Endodermal cell (in vitro differentiated cells): Measurements from ENCODE around the gene AP1B1. TPM values are rescaled to one million over a fixed set of nuclear protein-coding genes. Genes with fewer than 3 reads are reported as not detected.

Source experiments
- DNase-seq: peaks from one replicate; pipeline ENCODE4 v3.0.0-alpha.2; 2017
- H3K27ac ChIP-seq: 2 replicates; pipeline ENCODE4 v1.5.1; 2013; ENCODE audit warnings: mild to moderate bottlenecking, low read depth, low read length, moderate library complexity
- H3K27me3 ChIP-seq: 2 replicates; pipeline ENCODE4 v1.6.1; 2013; ENCODE audit warnings: mild to moderate bottlenecking, low read length, moderate library complexity; ENCODE audit not compliant: insufficient read depth, control insufficient read depth, poor library complexity, severe bottlenecking
- H3K36me3 ChIP-seq: 2 replicates; pipeline ENCODE4 v1.7.0; 2013; ENCODE audit warnings: mild to moderate bottlenecking, low read length, moderate library complexity; ENCODE audit not compliant: control insufficient read depth, insufficient read depth
- H3K4me1 ChIP-seq: one replicate; pipeline ENCODE4 v1.7.0; 2013; ENCODE audit warnings: low read length; ENCODE audit not compliant: control insufficient read depth, insufficient read depth
- H3K4me3 ChIP-seq: 2 replicates; pipeline ENCODE4 v1.5.1; 2013; ENCODE audit warnings: mild to moderate bottlenecking, low read length, moderate library complexity
- H3K9ac ChIP-seq: 2 replicates; pipeline ENCODE4 v1.6.1; 2013; ENCODE audit warnings: mild to moderate bottlenecking, low read length, moderate library complexity; ENCODE audit not compliant: poor library complexity, severe bottlenecking; ENCODE audit errors: extremely low read depth
- H3K9me3 ChIP-seq: 2 replicates; pipeline ENCODE4 v1.6.1; 2013; ENCODE audit warnings: mild to moderate bottlenecking, low read length, moderate library complexity; ENCODE audit not compliant: control insufficient read depth
- H3K27ac Mint-ChIP-seq: 2 replicates; pipeline ENCODE4 v1.8.0; 2020; ENCODE audit warnings: mixed read lengths
- H3K27me3 Mint-ChIP-seq: 2 replicates; pipeline ENCODE4 v1.8.0; 2021; ENCODE audit warnings: mild to moderate bottlenecking, mixed read lengths; ENCODE audit not compliant: insufficient read depth
- H3K36me3 Mint-ChIP-seq: 2 replicates; pipeline ENCODE4 v1.8.0; 2020; ENCODE audit warnings: low read depth, mixed read lengths
- H3K4me1 Mint-ChIP-seq: 2 replicates; pipeline ENCODE4 v1.8.0; 2020; ENCODE audit warnings: mixed read lengths
- H3K4me3 Mint-ChIP-seq: 2 replicates; pipeline ENCODE4 v1.8.0; 2020; ENCODE audit warnings: mild to moderate bottlenecking, moderate library complexity, mixed read lengths
- H3K9me3 Mint-ChIP-seq: 2 replicates; pipeline ENCODE4 v1.8.0; 2020; ENCODE audit warnings: mild to moderate bottlenecking, mixed read lengths
- CTCF ChIP-seq: fragments of 200-600 bp; sonication (generic); conservative IDR thresholded peaks from 2 replicates; pipeline ENCODE4 v1.5.0; 2021; ENCODE audit warnings: antibody characterized with exemption, mild to moderate bottlenecking
- whole genome bisulfite sequencing, 2 experiments: methylation state at CpG; one replicate each; pipeline versions ENCODE4 v1.1.5 to v1.1.7; 2013; ENCODE audit warnings: missing lambda C conversion rate in 2 of 2, mixed read lengths in 1 of 2; ENCODE audit not compliant: insufficient coverage in 1 of 2, insufficient read length in 1 of 2; 5-methylcytosine and 5-hydroxymethylcytosine counted together
- total RNA-seq, 2 donors: library from RNA; stranded (reverse); fragmentation: NEBNext Ultra II Directional in 1 of 2; extraction: Animal tissue kit (Norgen Biotek cat#: 25700) in 1 of 2; gene quantifications; 2 replicates in 1 of 2; 3 replicates in 1 of 2; pipeline ENCODE4 v1.2.1, GENCODE V29; 2021

Gene AP1B1
- total RNA-seq, 2 donors from 2014 or later = 64.9 to 76.6 TPM

GRCh38 chr22:29390270-29390669 lies 1.9 kb upstream of the AP1B1 start:
- Histone ChIP-seq H3K4me1 (peaks cover 5% of the 10 kb centered on the region), H3K4me3 (no peak overlapping the region), H3K27ac (no peak overlapping the region), H3K9me3 (no peaks in the 10 kb centered on the region), H3K36me3 (no peaks in the 10 kb centered on the region), H3K27me3 (no peaks in the 10 kb centered on the region), H3K9ac (no peak overlapping the region)
- H3K4me1 Mint-ChIP-seq = peaks cover 12% of the 10 kb centered on the region
- H3K4me3 Mint-ChIP-seq = no peak overlapping the region
- 93 to 100% methylated on average over 3 to 4 of the region's 6 CpGs for WGBS, 2 experiments
- no peak overlapping the region for H3K27ac Mint-ChIP-seq
- no peak for DNase-seq
- peaks cover 6% of the 10 kb centered on the region for H3K36me3 Mint-ChIP-seq
- no peak for TF ChIP-seq CTCF
- H3K27me3 Mint-ChIP-seq = no peaks in the 10 kb centered on the region
- H3K9me3 Mint-ChIP-seq = no peaks in the 10 kb centered on the region

DNA sequence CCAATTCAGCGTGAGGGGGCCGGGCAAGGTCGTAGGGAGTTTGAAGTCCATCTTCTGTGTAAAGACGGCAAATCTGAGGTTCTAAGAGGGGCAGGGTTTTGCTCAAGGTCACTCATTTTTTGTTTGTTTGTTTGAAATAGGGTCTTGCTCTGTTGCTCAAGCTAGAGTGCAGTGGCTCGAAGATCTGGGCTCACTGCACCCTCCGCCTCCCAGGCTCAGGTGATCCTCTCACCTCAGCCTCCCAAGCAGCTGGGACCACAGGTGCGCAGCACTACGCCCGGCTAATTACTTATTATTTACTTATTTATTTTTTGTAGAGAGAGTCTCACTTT lies 355 bp upstream of the AP1B1 start:
- peaks cover 7% of the 10 kb centered on the region for H3K4me1 ChIP-seq
- WGBS, 2 experiments = 36 to 41% methylated on average over 5 to 7 of the region's 9 CpGs
- no peak overlapping the region for H3K27ac ChIP-seq
- no peak for DNase-seq
- H3K36me3 ChIP-seq = peaks cover 14% of the 10 kb centered on the region
- no peaks in the 10 kb centered on the region for H3K27me3 ChIP-seq
- no peak overlapping the region for H3K27ac Mint-ChIP-seq
- H3K9me3 Mint-ChIP-seq = no peaks in the 10 kb centered on the region
- TF ChIP-seq CTCF = no peak
- no peaks in the 10 kb centered on the region for H3K27me3 Mint-ChIP-seq
- H3K9ac ChIP-seq = no peak overlapping the region
- peaks cover 9% of the 10 kb centered on the region for H3K36me3 Mint-ChIP-seq
- H3K4me3 Mint-ChIP-seq = peak overlapping the region; percentile 90
- peak overlapping the region; percentile 96 for H3K4me3 ChIP-seq
- no peaks in the 10 kb centered on the region for H3K9me3 ChIP-seq
- peaks cover 12% of the 10 kb centered on the region for H3K4me1 Mint-ChIP-seq

DNA sequence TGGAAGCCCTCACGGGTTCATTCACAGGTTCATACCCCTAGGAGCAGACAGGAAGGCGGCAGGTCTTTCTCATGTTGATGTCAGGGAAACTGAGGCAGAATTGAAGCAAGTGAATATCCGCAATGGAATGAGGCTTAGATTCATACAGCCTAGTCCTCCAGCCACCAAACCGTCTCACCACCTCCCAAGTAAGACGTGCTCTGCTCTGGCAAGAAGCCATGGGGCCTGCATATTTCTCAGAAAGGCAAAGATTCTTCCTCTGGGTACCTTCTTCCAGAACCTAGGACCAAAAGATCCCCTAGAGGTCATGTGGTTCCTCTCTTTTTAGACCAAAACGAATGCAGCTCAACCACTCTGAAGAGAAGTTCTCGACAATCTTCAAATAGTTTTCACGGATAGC lies 1.7 kb downstream of the AP1B1 start:
- H3K27me3 Mint-ChIP-seq = no peaks in the 10 kb centered on the region
- no peak overlapping the region for H3K27ac Mint-ChIP-seq
- peaks cover 26% of the 10 kb centered on the region for H3K4me1 Mint-ChIP-seq
- no peaks in the 10 kb centered on the region for H3K27me3 ChIP-seq
- no peaks in the 10 kb centered on the region for H3K9me3 Mint-ChIP-seq
- DNase-seq = no peak
- H3K36me3 ChIP-seq = peaks cover 16% of the 10 kb centered on the region
- no peak overlapping the region for H3K4me3 ChIP-seq
- peaks cover 12% of the 10 kb centered on the region for H3K4me1 ChIP-seq
- no peak for TF ChIP-seq CTCF
- H3K9ac ChIP-seq = no peak overlapping the region
- 92 to 96% methylated on average over 5 to 8 of the region's 8 CpGs for WGBS, 2 experiments
- H3K9me3 ChIP-seq = no peaks in the 10 kb centered on the region
- peak overlapping the region; percentile 90 for H3K4me3 Mint-ChIP-seq
- peaks cover 9% of the 10 kb centered on the region for H3K36me3 Mint-ChIP-seq
- no peak overlapping the region for H3K27ac ChIP-seq
